NB4 (cell line): ENCODE measurements around the gene NFRKB.

ENCODE experiments used
- TF ChIP-seq, protein P1 (sequence below): IDR thresholded peaks from one replicate; pipeline ENCODE4 v1.5.1; 2012; ENCODE audit warnings: low read depth, low read length
- TF ChIP-seq, protein P2 (sequence below): IDR thresholded peaks from 2 replicates; pipeline ENCODE4 v1.6.1; 2011; ENCODE audit warnings: low read depth, low read length

GRCh38 chr11:129885381-129885780 lies 10.0 kb downstream of the NFRKB start:
- TF ChIP-seq, protein P1, sequence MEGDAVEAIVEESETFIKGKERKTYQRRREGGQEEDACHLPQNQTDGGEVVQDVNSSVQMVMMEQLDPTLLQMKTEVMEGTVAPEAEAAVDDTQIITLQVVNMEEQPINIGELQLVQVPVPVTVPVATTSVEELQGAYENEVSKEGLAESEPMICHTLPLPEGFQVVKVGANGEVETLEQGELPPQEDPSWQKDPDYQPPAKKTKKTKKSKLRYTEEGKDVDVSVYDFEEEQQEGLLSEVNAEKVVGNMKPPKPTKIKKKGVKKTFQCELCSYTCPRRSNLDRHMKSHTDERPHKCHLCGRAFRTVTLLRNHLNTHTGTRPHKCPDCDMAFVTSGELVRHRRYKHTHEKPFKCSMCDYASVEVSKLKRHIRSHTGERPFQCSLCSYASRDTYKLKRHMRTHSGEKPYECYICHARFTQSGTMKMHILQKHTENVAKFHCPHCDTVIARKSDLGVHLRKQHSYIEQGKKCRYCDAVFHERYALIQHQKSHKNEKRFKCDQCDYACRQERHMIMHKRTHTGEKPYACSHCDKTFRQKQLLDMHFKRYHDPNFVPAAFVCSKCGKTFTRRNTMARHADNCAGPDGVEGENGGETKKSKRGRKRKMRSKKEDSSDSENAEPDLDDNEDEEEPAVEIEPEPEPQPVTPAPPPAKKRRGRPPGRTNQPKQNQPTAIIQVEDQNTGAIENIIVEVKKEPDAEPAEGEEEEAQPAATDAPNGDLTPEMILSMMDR, result no peak
- TF ChIP-seq, protein P2, sequence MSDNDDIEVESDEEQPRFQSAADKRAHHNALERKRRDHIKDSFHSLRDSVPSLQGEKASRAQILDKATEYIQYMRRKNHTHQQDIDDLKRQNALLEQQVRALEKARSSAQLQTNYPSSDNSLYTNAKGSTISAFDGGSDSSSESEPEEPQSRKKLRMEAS, result no peak
